ENCODE measurements around the gene EIPR1.
"Not testable (repeated sequence)": the region's sequence is repeated elsewhere in the genome, so short reads cannot be mapped to it uniquely, and the experiment has no call there.

Gene EIPR1

GRCh38 chr2:3211256-3212060 is 166.2 kb downstream of the EIPR1 start:
- no peak for DNase-seq (ENCODE audit: low read depth)

GRCh38 chr2:3210257-3210656 is 167.4 kb downstream of the EIPR1 start:
- no peak for DNase-seq (ENCODE audit: low read depth)

GRCh38 chr2:3209258-3209657 is 168.4 kb downstream of the EIPR1 start:
- no peak for DNase-seq (ENCODE audit: low read depth)

- no peak for DNase-seq (ENCODE audit: low read depth)
These were observed 169.0 kb downstream of the EIPR1 start for GRCh38 chr2:3208591-3208990.

- no peak for DNase-seq (ENCODE audit: low read depth)
These were observed 169.4 kb downstream of the EIPR1 start for GRCh38 chr2:3208179-3208578.

GRCh38 chr2:3207091-3207491 is 170.5 kb downstream of the EIPR1 start:
- no peak for DNase-seq (ENCODE audit: low read depth)

- DNase-seq (ENCODE audit: low read depth), result no peak
These were observed 171.8 kb downstream of the EIPR1 start for GRCh38 chr2:3205845-3206244.

- no peak for DNase-seq (ENCODE audit: low read depth)
These were observed 173.4 kb downstream of the EIPR1 start for GRCh38 chr2:3204031-3204821.

- no peak for DNase-seq (ENCODE audit: low read depth)
These were observed 174.1 kb downstream of the EIPR1 start for GRCh38 chr2:3203497-3204019.

GRCh38 chr2:3202926-3203325 is 174.7 kb downstream of the EIPR1 start:
- no peak for DNase-seq (ENCODE audit: low read depth)

- no peak for DNase-seq (ENCODE audit: low read depth)
These were observed 176.3 kb downstream of the EIPR1 start for GRCh38 chr2:3201281-3201680.

- no peak for DNase-seq (ENCODE audit: low read depth)
These were observed 177.1 kb downstream of the EIPR1 start for GRCh38 chr2:3200420-3200939.

GRCh38 chr2:3199627-3200345 is 177.8 kb downstream of the EIPR1 start:
- no peak for DNase-seq (ENCODE audit: low read depth)

- DNase-seq (ENCODE audit: low read depth), result not testable (repeated sequence)
These were observed 178.9 kb downstream of the EIPR1 start for GRCh38 chr2:3198671-3199192.

- DNase-seq (ENCODE audit: low read depth), result no peak
These were observed 179.5 kb downstream of the EIPR1 start for GRCh38 chr2:3198119-3198518.

GRCh38 chr2:3197308-3197707 is 180.3 kb downstream of the EIPR1 start:
- DNase-seq (ENCODE audit: low read depth), result no peak

- no peak for DNase-seq (ENCODE audit: low read depth)
These were observed 180.9 kb downstream of the EIPR1 start for GRCh38 chr2:3196716-3197115.

GRCh38 chr2:3195641-3196476 is 181.8 kb downstream of the EIPR1 start:
- DNase-seq (ENCODE audit: low read depth), result no peak

- no peak for DNase-seq (ENCODE audit: low read depth)
These were observed 182.8 kb downstream of the EIPR1 start for GRCh38 chr2:3194828-3195227.

- no peak for DNase-seq (ENCODE audit: low read depth)
These were observed 183.9 kb downstream of the EIPR1 start for GRCh38 chr2:3193443-3194330.
